ENCODE data around the gene PRDM12.

- TF ChIP-seq CTCF (IDR thresholded peaks at IDR 0.05 in 8 of 11, conservative IDR thresholded peaks at IDR 0.05 in 3 of 11) (no peak), POLR2AphosphoS5 (IDR thresholded peaks at IDR 0.05) (no peak)
Measured at GRCh38 chr9:130631331-130632080, 32.9 kb upstream of the PRDM12 start.

Measured in spleen (tissue), 7 donors.